DOHH2 (cell line): ENCODE data around the gene ACSS3.

ENCODE experiments used
- H3F3A ChIP-seq: fragments of 200-600 bp; sonication (generic), shearing (Covaris generic); 2 replicates; pipeline ENCODE4 v1.6.0; 2016; ENCODE audit warnings: antibody characterized with exemption, mild to moderate bottlenecking; ENCODE audit not compliant: control insufficient read depth, insufficient read depth
- H3K27ac ChIP-seq: fragments of 200-600 bp; sonication (generic); 2 replicates; pipeline ENCODE4 v1.5.1; 2014; ENCODE audit warnings: low read depth, mild to moderate bottlenecking, low read length, moderate library complexity
- H3K27me3 ChIP-seq: fragments of 200-600 bp; sonication (generic); 2 replicates; pipeline ENCODE4 v1.6.1; 2014; ENCODE audit warnings: mild to moderate bottlenecking, low read length, mixed read lengths; ENCODE audit not compliant: control insufficient read depth
- H3K36me3 ChIP-seq: fragments of 200-600 bp; sonication (generic); 2 replicates; pipeline ENCODE4 v1.6.1; 2014; ENCODE audit warnings: mild to moderate bottlenecking, low read length, moderate library complexity, mixed read lengths; ENCODE audit not compliant: control insufficient read depth
- H3K4me1 ChIP-seq: fragments of 200-600 bp; sonication (generic); 2 replicates; pipeline ENCODE4 v1.6.1; 2014; ENCODE audit warnings: mild to moderate bottlenecking, low read length, mixed read lengths; ENCODE audit not compliant: control insufficient read depth
- H3K4me2 ChIP-seq: fragments of 200-600 bp; sonication (generic); 2 replicates; pipeline ENCODE4 v1.6.0; 2014; ENCODE audit warnings: mild to moderate bottlenecking, low read length, moderate library complexity
- H3K4me3 ChIP-seq: fragments of 200-600 bp; sonication (generic); 2 replicates; pipeline ENCODE4 v1.5.1; 2014; ENCODE audit warnings: mild to moderate bottlenecking, low read length, mixed read lengths
- H3K79me2 ChIP-seq: fragments of 200-600 bp; sonication (generic); 2 replicates; pipeline ENCODE4 v1.6.1; 2014; ENCODE audit warnings: mild to moderate bottlenecking, low read length, mixed read lengths; ENCODE audit not compliant: control insufficient read depth
- H3K9me2 ChIP-seq: fragments of 200-600 bp; sonication (generic); replicated peaks from 2 replicates; pipeline ENCODE4 v1.6.1; 2014; ENCODE audit warnings: mild to moderate bottlenecking, low read length, mixed read lengths; ENCODE audit not compliant: control insufficient read depth
- H3K9me3 ChIP-seq: fragments of 200-600 bp; sonication (generic); 2 replicates; pipeline ENCODE4 v1.6.1; 2014; ENCODE audit warnings: antibody characterized with exemption, low read length, mixed read lengths; ENCODE audit not compliant: control insufficient read depth, insufficient read depth
- H4K20me1 ChIP-seq: fragments of 200-600 bp; sonication (generic); 2 replicates; pipeline ENCODE4 v1.6.0; 2014; ENCODE audit warnings: low read depth, mild to moderate bottlenecking, antibody characterized with exemption, low read length, moderate library complexity; ENCODE audit not compliant: control insufficient read depth, insufficient read depth
- CTCF ChIP-seq: fragments of 200-600 bp; sonication (generic); IDR thresholded peaks from one replicate; pipeline ENCODE4 v1.5.1; 2014; ENCODE audit warnings: antibody characterized with exemption, mild to moderate bottlenecking, low read depth, low read length; ENCODE audit not compliant: poor library complexity, severe bottlenecking
- EZH2phosphoT487 ChIP-seq: fragments of 200-600 bp; sonication (generic); IDR thresholded peaks from 2 replicates; pipeline ENCODE4 v1.6.1; 2017; ENCODE audit warnings: borderline replicate concordance, mild to moderate bottlenecking, antibody characterized with exemption, low read length, moderate library complexity, mixed read lengths

Gene ACSS3

DNA sequence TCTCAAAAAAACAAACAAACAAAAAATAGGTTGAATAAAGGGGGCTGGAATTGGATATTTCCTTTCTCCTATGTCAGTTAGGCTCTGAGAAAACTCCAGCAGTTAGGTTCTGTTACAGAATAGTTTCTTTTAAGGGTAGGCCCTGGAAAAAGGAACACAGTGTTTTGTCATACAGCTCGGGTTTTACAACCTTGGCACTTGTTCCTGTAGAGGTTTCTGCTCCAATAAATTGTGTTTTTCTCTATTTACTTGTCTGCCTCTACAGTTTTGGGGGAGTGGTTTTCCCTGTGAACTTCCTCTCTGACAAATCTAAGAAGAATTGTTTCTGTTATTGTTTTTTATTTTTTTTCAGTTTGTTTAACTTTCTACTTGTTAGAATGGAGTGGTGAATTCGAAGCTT is 167.6 kb downstream of the ACSS3 start:
- Histone ChIP-seq H3K79me2 (no peaks in the 10 kb centered on the region), H3K27me3 (no peaks in the 10 kb centered on the region), H3F3A (no peaks in the 10 kb centered on the region), H3K9me2 (no peaks in the 10 kb centered on the region), H3K4me2 (no peak overlapping the region), H3K27ac (no peak overlapping the region), H3K36me3 (no peaks in the 10 kb centered on the region), H3K4me3 (no peak overlapping the region), H4K20me1 (no peaks in the 10 kb centered on the region), H3K9me3 (no peaks in the 10 kb centered on the region), H3K4me1 (no peaks in the 10 kb centered on the region)
- TF ChIP-seq CTCF (no peak), EZH2phosphoT487 (no peak)

- no peaks in the 10 kb centered on the region for H3K36me3 ChIP-seq
- no peaks in the 10 kb centered on the region for H4K20me1 ChIP-seq
- no peak overlapping the region for H3K4me2 ChIP-seq
- no peaks in the 10 kb centered on the region for H3K27me3 ChIP-seq
- H3F3A ChIP-seq, result no peaks in the 10 kb centered on the region
- no peaks in the 10 kb centered on the region for H3K4me1 ChIP-seq
- H3K79me2 ChIP-seq, result no peaks in the 10 kb centered on the region
- no peak overlapping the region for H3K27ac ChIP-seq
- TF ChIP-seq EZH2phosphoT487, result no peak
- TF ChIP-seq CTCF, result no peak
- H3K4me3 ChIP-seq, result no peak overlapping the region
- H3K9me3 ChIP-seq, result no peaks in the 10 kb centered on the region
- no peaks in the 10 kb centered on the region for H3K9me2 ChIP-seq
Observed at GRCh38 chr12:81245907-81246570, 168.2 kb downstream of the ACSS3 start.

DNA sequence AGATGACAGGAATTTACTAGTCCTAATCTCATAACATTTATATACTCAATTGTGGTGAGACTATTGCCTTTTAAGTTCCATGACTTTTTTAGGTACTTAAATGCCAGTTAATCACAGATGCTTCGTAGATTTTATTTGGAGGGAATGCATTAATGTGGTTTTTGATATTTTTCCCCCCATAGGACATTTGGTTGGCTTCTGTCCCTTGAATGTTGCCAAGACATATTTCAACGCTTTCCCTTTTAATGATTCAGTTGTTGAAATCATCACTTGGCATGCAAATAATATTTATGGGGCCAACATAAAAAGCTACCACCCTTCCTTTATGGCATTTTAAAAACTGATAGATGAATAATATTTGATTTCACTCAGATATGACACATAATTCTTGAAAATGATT is 172.1 kb downstream of the ACSS3 start:
- H4K20me1 ChIP-seq, result no peaks in the 10 kb centered on the region

GRCh38 chr12:81252228-81252627 is 174.3 kb downstream of the ACSS3 start:
- H3F3A ChIP-seq, result no peaks in the 10 kb centered on the region

More for the DNA sequence above, 172.1 kb downstream of the ACSS3 start:
- H3K4me3 ChIP-seq, result no peak overlapping the region
- H3K9me2 ChIP-seq, result no peaks in the 10 kb centered on the region
- no peaks in the 10 kb centered on the region for H3K79me2 ChIP-seq
- no peaks in the 10 kb centered on the region for H3K9me3 ChIP-seq
- H3K27ac ChIP-seq, result no peak overlapping the region
- H3K4me2 ChIP-seq, result no peak overlapping the region
- TF ChIP-seq EZH2phosphoT487, result no peak
- H3K4me1 ChIP-seq, result no peaks in the 10 kb centered on the region
- H3K36me3 ChIP-seq, result no peaks in the 10 kb centered on the region
- H3K27me3 ChIP-seq, result no peaks in the 10 kb centered on the region
- no peaks in the 10 kb centered on the region for H3F3A ChIP-seq

More at GRCh38 chr12:81252228-81252627, 174.3 kb downstream of the ACSS3 start:
- no peaks in the 10 kb centered on the region for H3K36me3 ChIP-seq
- H3K9me3 ChIP-seq, result no peaks in the 10 kb centered on the region
- H3K4me2 ChIP-seq, result no peak overlapping the region
- no peaks in the 10 kb centered on the region for H3K9me2 ChIP-seq
- no peak overlapping the region for H3K4me3 ChIP-seq
- H3K27me3 ChIP-seq, result no peaks in the 10 kb centered on the region
- H3K4me1 ChIP-seq, result no peaks in the 10 kb centered on the region
- H3K27ac ChIP-seq, result no peak overlapping the region
- TF ChIP-seq CTCF, result no peak
- TF ChIP-seq EZH2phosphoT487, result no peak
- no peaks in the 10 kb centered on the region for H4K20me1 ChIP-seq
- H3K79me2 ChIP-seq, result no peaks in the 10 kb centered on the region
